MCF 10A (cell line): ENCODE data around the gene ME2. TPM values are rescaled to one million over a fixed set of nuclear protein-coding genes. Genes with fewer than 3 reads are reported as not detected.

Experiments
- Bru-seq: library from RNA; stranded (reverse); fragments of 400-500 nt; gene quantifications from one replicate; lab custom pipeline; 2021; lab: Mats Ljungman, UMichigan
- BruChase-seq, 2 experiments: library from RNA; stranded (reverse); fragments of 400-500 nt; gene quantifications; one replicate each; lab custom pipeline; 2021; lab: Mats Ljungman, UMichigan
- BruUV-seq: library from RNA; stranded (reverse); fragments of 400-500 nt; replicated peaks from 2 replicates; lab custom pipeline; 2021; lab: Mats Ljungman, UMichigan
- CTCF ChIA-PET: fragments of 300-600 bp; sonication (Branson Sonifier 250); formaldehyde crosslinking; extraction: SDS; loops from one replicate; lab custom pipeline; 2021; ENCODE audit warnings: antibody characterized with exemption, inconsistent platforms; lab: Yijun Ruan, JAX
- POLR2A ChIA-PET: fragments of 300-600, 350-650 bp; sonication (Branson Sonifier 250); formaldehyde crosslinking; extraction: SDS; loops from one replicate; lab custom pipeline; 2020; ENCODE audit warnings: antibody characterized with exemption, inconsistent platforms; lab: Yijun Ruan, JAX
- DNase-seq: peaks from one replicate; pipeline ENCODE4 v3.0.0-alpha.2; 2018; ENCODE audit not compliant: unreplicated experiment
- H3K27ac Mint-ChIP-seq: one replicate; pipeline ENCODE4 v1.8.0; 2022; ENCODE audit warnings: mild to moderate bottlenecking, low read depth, mixed read lengths; ENCODE audit not compliant: unreplicated experiment
- H3K27me3 Mint-ChIP-seq: one replicate; pipeline ENCODE4 v1.8.0; 2022; ENCODE audit warnings: mixed read lengths; ENCODE audit not compliant: insufficient read depth, unreplicated experiment
- H3K36me3 Mint-ChIP-seq: one replicate; pipeline ENCODE4 v1.8.0; 2022; ENCODE audit warnings: mild to moderate bottlenecking, moderate library complexity, mixed read lengths; ENCODE audit not compliant: insufficient read depth, unreplicated experiment
- H3K4me1 Mint-ChIP-seq: one replicate; pipeline ENCODE4 v1.8.0; 2022; ENCODE audit warnings: mixed read lengths; ENCODE audit not compliant: insufficient read depth, unreplicated experiment
- H3K4me3 Mint-ChIP-seq: one replicate; pipeline ENCODE4 v1.8.0; 2022; ENCODE audit warnings: mild to moderate bottlenecking, moderate library complexity, mixed read lengths; ENCODE audit not compliant: unreplicated experiment
- H3K9me3 Mint-ChIP-seq: one replicate; pipeline ENCODE4 v1.8.0; 2022; ENCODE audit warnings: mixed read lengths; ENCODE audit not compliant: unreplicated experiment
- CTCF ChIP-seq: fragments of 200-600 bp; IDR thresholded peaks from one replicate; pipeline ENCODE4 v1.8.0; 2022; ENCODE audit warnings: antibody characterized with exemption, mild to moderate bottlenecking; ENCODE audit not compliant: unreplicated experiment
- intact Hi-C: fragments of 100-400 bp; cut with micrococcal nuclease; formaldehyde crosslinking; loops from 2 replicates; pipeline ENCODE4 v1.14.1; 2022
- long read RNA-seq: library from polyadenylated mRNA; stranded (forward); transcript quantifications from one replicate; pipeline ENCODE4 v2.0.0, GENCODE V29; 2022
- total RNA-seq: library from RNA; stranded (reverse); gene quantifications from 2 replicates; pipeline ENCODE4 v1.2.3, GENCODE V29; 2022

Gene ME2
- 64.8 and 67.2 TPM in 2 replicates for total RNA-seq
- Bru-seq, nascent RNA: percentile 79 among the genes with signal in this experiment
- BruChase-seq, experiment 1, labeled RNA remaining after a 6-hour chase: percentile 80 among the genes with signal in this experiment
- percentile 77 among the genes with signal in this experiment for BruChase-seq, experiment 2, labeled RNA remaining after a 2-hour chase
- long read RNA-seq, full-length matches to known transcripts: 147 of 169 reads
- long read RNA-seq, partial matches to known transcripts: 3 of 169 reads
- long read RNA-seq, other reads (novel, unspliced or antisense): 19 of 169 reads

- ChIA-PET POLR2A (interaction anchor here (0.6 to 1.9 kb wide), 36 partner anchors 9 to 635 kb away, joined by 3 to 72 read pairs (median 4); partner anchors contain the start of genes ELAC1, MEX3C, MRO and SMAD4), CTCF (interaction anchor here (1.5 kb wide), 1 partner anchor 58 kb away, joined by 5 read pairs; no protein-coding TSS in a partner anchor)
- no peak for TF ChIP-seq CTCF
- Mint-ChIP-seq H3K9me3 (no peaks in the 10 kb centered on the region), H3K36me3 (peaks cover 6% of the 10 kb centered on the region), H3K27ac (peak within 1 kb of the TSS; percentile 93), H3K4me3 (peak within 1 kb of the TSS; percentile 88), H3K27me3 (no peaks in the 10 kb centered on the region), H3K4me1 (peaks cover 8% of the 10 kb centered on the region)
- intact Hi-C loops: loop anchor here (2.0 to 5.0 kb wide), 3 partner anchors 94 to 174 kb away; no protein-coding TSS in a partner anchor
- peak; percentile 90 for DNase-seq
- TSS peak; percentile 91 for BruUV-seq
Measured at GRCh38 chr18:50878345-50879301, at the start of gene ME2. Gene ME2 (plus strand): TSS chr18:50879118. CDS start chr18:50895821, 16,703 bp downstream.

GRCh38 chr18:50829644-50830043 lies 49.3 kb upstream of the ME2 start:
- no TSS peak for BruUV-seq
- Mint-ChIP-seq H3K27me3 (no peaks in the 10 kb centered on the region), H3K9me3 (no peaks in the 10 kb centered on the region), H3K27ac (no peak overlapping the region), H3K36me3 (no peaks in the 10 kb centered on the region), H3K4me1 (no peaks in the 10 kb centered on the region), H3K4me3 (no peak overlapping the region)
- ChIA-PET CTCF (interaction anchor here (4.8 kb wide), 1 partner anchor 9 kb away, joined by 28 read pairs; the partner anchor contains the start of gene MRO), POLR2A (no interaction called here)
- no peak for DNase-seq
- no peak for TF ChIP-seq CTCF
- intact Hi-C loops: no loop called here

- no peak for DNase-seq
- no peaks in the 10 kb centered on the region for H3K36me3 Mint-ChIP-seq
- intact Hi-C loops: no loop called here
- no peaks in the 10 kb centered on the region for H3K27me3 Mint-ChIP-seq
- no peak for TF ChIP-seq CTCF
- H3K27ac Mint-ChIP-seq: no peak overlapping the region
- no TSS peak for BruUV-seq
- ChIA-PET CTCF (interaction anchor here (0.5 to 4.8 kb wide), 2 partner anchors 10 to 253 kb away, joined by 3 to 28 read pairs; partner anchors contain the start of gene MRO), POLR2A (no interaction called here)
- H3K9me3 Mint-ChIP-seq: no peaks in the 10 kb centered on the region
- no peaks in the 10 kb centered on the region for H3K4me1 Mint-ChIP-seq
- no peak overlapping the region for H3K4me3 Mint-ChIP-seq
Measured at GRCh38 chr18:50830544-50830943, 48.4 kb upstream of the ME2 start.
